AG08396 (cell line): Measurements from ENCODE around the gene SEMA3E.

Experiments
- DNase-seq: peaks from one replicate; pipeline ENCODE4 v3.0.0; 2012; ENCODE audit warnings: low spot score, mixed read lengths

Gene SEMA3E

GRCh38 chr7:83640731-83641537 lies 8.0 kb downstream of the SEMA3E start:
- no peak for DNase-seq

GRCh38 chr7:83640240-83640639 lies 8.7 kb downstream of the SEMA3E start:
- DNase-seq: no peak

GRCh38 chr7:83633516-83633915 lies 15.4 kb downstream of the SEMA3E start:
- DNase-seq: no peak

- DNase-seq: no peak
Observed at GRCh38 chr7:83629117-83629880, 19.6 kb downstream of the SEMA3E start.

GRCh38 chr7:83617858-83618257 lies 31.1 kb downstream of the SEMA3E start:
- no peak for DNase-seq

- DNase-seq: no peak
Observed at GRCh38 chr7:83614112-83614511, 34.8 kb downstream of the SEMA3E start.

- DNase-seq: no peak
Observed at GRCh38 chr7:83613232-83613631, 35.7 kb downstream of the SEMA3E start.

GRCh38 chr7:83611776-83612175 lies 37.2 kb downstream of the SEMA3E start:
- DNase-seq: no peak

GRCh38 chr7:83610649-83611304 lies 38.2 kb downstream of the SEMA3E start:
- DNase-seq: no peak

- no peak for DNase-seq
Observed at GRCh38 chr7:83608716-83609115, 40.2 kb downstream of the SEMA3E start.

GRCh38 chr7:83603649-83604048 lies 45.3 kb downstream of the SEMA3E start:
- no peak for DNase-seq

- no peak for DNase-seq
Observed at GRCh38 chr7:83599131-83599530, 49.8 kb downstream of the SEMA3E start.

- DNase-seq: no peak
Observed at GRCh38 chr7:83593921-83594475, 54.9 kb downstream of the SEMA3E start.

GRCh38 chr7:83588602-83589240 lies 60.2 kb downstream of the SEMA3E start:
- DNase-seq: no peak

GRCh38 chr7:83586281-83586680 lies 62.7 kb downstream of the SEMA3E start:
- DNase-seq: no peak

- no peak for DNase-seq
Observed at GRCh38 chr7:83581667-83582435, 67.1 kb downstream of the SEMA3E start.

- DNase-seq: no peak
Observed at GRCh38 chr7:83579740-83580139, 69.2 kb downstream of the SEMA3E start.

- DNase-seq: no peak
Observed at GRCh38 chr7:83575436-83575835, 73.5 kb downstream of the SEMA3E start.

- no peak for DNase-seq
Observed at GRCh38 chr7:83574616-83575015, 74.3 kb downstream of the SEMA3E start.

- DNase-seq: no peak
Observed at GRCh38 chr7:83562960-83563359, 86.0 kb downstream of the SEMA3E start.

- DNase-seq: no peak
Observed at GRCh38 chr7:83562289-83562688, 86.7 kb downstream of the SEMA3E start.
